Endothelial cell of umbilical vein (primary cell): ENCODE data around the gene OTOGL. TPM values are rescaled to one million over a fixed set of nuclear protein-coding genes. Genes with fewer than 3 reads are reported as not detected.
A peak's percentile ranks its signal among the peaks of the same experiment; 100 is the strongest.

Source experiments
- BruUV-seq: library from RNA; stranded (reverse); fragments of 400-500 nt; replicated peaks from 2 replicates; lab custom pipeline; 2021; lab: Mats Ljungman, UMichigan
- CTCF ChIA-PET: fragments of 300-600, 350-600 bp; sonication (Branson Sonifier 250); formaldehyde crosslinking; loops from one replicate; lab custom pipeline; 2021; ENCODE audit warnings: antibody characterized with exemption, inconsistent platforms; lab: Charles Lee
- POLR2A ChIA-PET: fragments of 300-600, 350-600 bp; sonication (Branson Sonifier 250); formaldehyde crosslinking; loops from one replicate; lab custom pipeline; 2021; ENCODE audit warnings: antibody characterized with exemption, inconsistent platforms; lab: Charles Lee
- DNase-seq: peaks from one replicate; pipeline ENCODE4 v3.0.0-alpha.2; 2011; ENCODE audit warnings: low read depth, low spot score
- FAIRE-seq: peaks from 2 replicates; lab custom pipeline; 2011; peaks lifted over from hg19 to GRCh38; lab: Jason Lieb, UNC
- H2AFZ ChIP-seq: 2 replicates; pipeline ENCODE4 v1.6.0; 2012; ENCODE audit warnings: low read depth, low read length, control low read depth, inconsistent platforms
- H3K27ac ChIP-seq: 2 replicates; pipeline ENCODE4 v1.5.1; 2011; ENCODE audit warnings: low read depth, mild to moderate bottlenecking, control low read depth, low read length, moderate library complexity; ENCODE audit not compliant: insufficient read depth
- H3K27me3 ChIP-seq, 2 experiments: 2 replicates each; pipeline versions ENCODE4 v1.6.0 to v1.6.1; 2011; ENCODE audit warnings: low read length in 2 of 2, mixed read lengths in 1 of 2; ENCODE audit not compliant: control insufficient read depth in 2 of 2, insufficient read depth in 2 of 2
- H3K36me3 ChIP-seq, 2 experiments: 2 replicates in 1 of 2; 3 replicates in 1 of 2; pipeline ENCODE4 v1.5.1; 2011; ENCODE audit warnings: low read length in 2 of 2, mild to moderate bottlenecking in 1 of 2, moderate library complexity in 1 of 2; ENCODE audit not compliant: control insufficient read depth in 2 of 2, insufficient read depth in 2 of 2; ENCODE audit errors: extremely low read depth in 1 of 2
- H3K4me1 ChIP-seq: 3 replicates; pipeline ENCODE4 v1.5.1; 2011; ENCODE audit warnings: mild to moderate bottlenecking, low read length; ENCODE audit not compliant: control insufficient read depth, insufficient read depth; ENCODE audit errors: extremely low read depth
- H3K4me2 ChIP-seq: 2 replicates; pipeline ENCODE4 v1.6.1; 2011; ENCODE audit warnings: low read length, control low read depth, mixed read lengths; ENCODE audit not compliant: insufficient read depth
- H3K4me3 ChIP-seq, 3 experiments: fragments of 200-600 bp in 1 of 3; sonication (generic), shearing (Covaris generic) in 1 of 3; replicated peaks in 1 of 3; 2 replicates each; pipeline ENCODE4 v1.5.1; 2011 to 2016; ENCODE audit warnings: control low read depth in 3 of 3, low read length in 3 of 3, mild to moderate bottlenecking in 2 of 3, inconsistent platforms in 1 of 3, low read depth in 1 of 3, moderate library complexity in 1 of 3; ENCODE audit not compliant: insufficient read depth in 1 of 3
- H3K79me2 ChIP-seq: 2 replicates; pipeline ENCODE4 v1.6.0; 2012; ENCODE audit warnings: low read length, inconsistent platforms; ENCODE audit not compliant: control insufficient read depth, insufficient read depth
- H3K9ac ChIP-seq: replicated peaks from 2 replicates; pipeline ENCODE3; 2011; ENCODE audit warnings: low read length, control low read depth; ENCODE audit not compliant: insufficient read depth; ENCODE audit errors: extremely low read depth
- H3K9me1 ChIP-seq: replicated peaks from 3 replicates; pipeline ENCODE4 v1.6.0; 2011; ENCODE audit warnings: mild to moderate bottlenecking, low read length; ENCODE audit not compliant: control insufficient read depth, insufficient read depth; ENCODE audit errors: extremely low read depth
- H3K9me3 ChIP-seq: replicated peaks from 2 replicates; pipeline ENCODE4 v1.5.1; 2012; ENCODE audit warnings: low read length, inconsistent platforms; ENCODE audit not compliant: control insufficient read depth, insufficient read depth
- H4K20me1 ChIP-seq: replicated peaks from 2 replicates; pipeline ENCODE3; 2011; ENCODE audit warnings: mild to moderate bottlenecking, low read length; ENCODE audit not compliant: control insufficient read depth, insufficient read depth; ENCODE audit errors: extremely low read depth
- EZH2 ChIP-seq: IDR thresholded peaks from 2 replicates; pipeline ENCODE4 v1.6.1; 2012; ENCODE audit warnings: borderline replicate concordance, low read depth, mild to moderate bottlenecking, moderate library complexity, low read length, inconsistent platforms; ENCODE audit not compliant: severe bottlenecking
- FOS ChIP-seq: IDR thresholded peaks from 2 replicates; pipeline ENCODE4 v1.6.1; 2011; ENCODE audit warnings: mild to moderate bottlenecking, low read length, moderate library complexity, borderline replicate concordance; ENCODE audit not compliant: insufficient read depth
- GATA2 ChIP-seq: IDR thresholded peaks from 2 replicates; pipeline ENCODE4 v1.7.0; 2011; ENCODE audit warnings: low read depth, mild to moderate bottlenecking, moderate library complexity, mixed read lengths, low read length; ENCODE audit not compliant: insufficient read length, insufficient read depth
- JUN ChIP-seq: IDR thresholded peaks from 2 replicates; pipeline ENCODE4 v1.6.1; 2011; ENCODE audit warnings: borderline replicate concordance, low read depth; ENCODE audit not compliant: insufficient read length, insufficient read depth
- MYC ChIP-seq: IDR thresholded peaks from one replicate; pipeline ENCODE4 v1.6.1; 2011; ENCODE audit warnings: mild to moderate bottlenecking, low read depth, low read length
- POLR2A ChIP-seq: IDR thresholded peaks from 2 replicates; pipeline ENCODE4 v1.6.1; 2012; ENCODE audit warnings: low read depth, mild to moderate bottlenecking, control low read depth, low read length
- POLR2AphosphoS5 ChIP-seq: IDR thresholded peaks from 2 replicates; pipeline ENCODE4 v1.6.1; 2012; ENCODE audit warnings: low read depth, mild to moderate bottlenecking, control low read depth, low read length, moderate library complexity; ENCODE audit not compliant: insufficient read depth
- dilution Hi-C: fragments of 300-500 bp; cut with MboI; formaldehyde crosslinking; loops from one replicate; pipeline ENCODE4 v1.15.0; 2019; ENCODE audit warnings: low sequenced_read_pairs; ENCODE audit not compliant: extremely low pct_ligation_motif_present
- intact Hi-C: fragments of 100-400 bp; cut with micrococcal nuclease; formaldehyde crosslinking; loops from one replicate; pipeline ENCODE4 v1.10.0; 2022
- polyA plus RNA-seq, 4 experiments: library from polyadenylated mRNA; depleted of rRNA in 3 of 4; stranded (reverse) in 3 of 4; unstranded in 1 of 4; fragments of >200 nt; gene quantifications; 2 replicates each; pipeline versions ENCODE4 v1.2.1 to v1.2.3, GENCODE V29; 2011 to 2012; ENCODE audit warnings: missing spikeins in 1 of 4
- total RNA-seq: library from RNA; stranded (reverse); gene quantifications from 2 replicates; pipeline ENCODE4 v1.2.3, GENCODE V29; 2021
- TF ChIP-seq, protein P1 (sequence below), 2 donors: IDR thresholded peaks; 1 replicate in 1 of 2; 2 replicates in 1 of 2; pipeline ENCODE4 v1.5.1; 2011; ENCODE audit warnings: low read length in 2 of 2, mild to moderate bottlenecking in 2 of 2, moderate library complexity in 2 of 2, control low read depth in 1 of 2, inconsistent platforms in 1 of 2, low read depth in 1 of 2; ENCODE audit not compliant: insufficient read depth in 1 of 2; ENCODE audit errors: extremely low read depth in 1 of 2
- TF ChIP-seq, protein P2 (sequence below): IDR thresholded peaks from 2 replicates; pipeline ENCODE4 v1.6.1; 2011; ENCODE audit not compliant: insufficient read depth, insufficient read length

Gene OTOGL
- total and polyA plus RNA-seq, 2 donors (not counting 3 experiments of a cell fraction or from before 2014, with no cell fraction given): 1.4 to 2.0 TPM

DNA sequence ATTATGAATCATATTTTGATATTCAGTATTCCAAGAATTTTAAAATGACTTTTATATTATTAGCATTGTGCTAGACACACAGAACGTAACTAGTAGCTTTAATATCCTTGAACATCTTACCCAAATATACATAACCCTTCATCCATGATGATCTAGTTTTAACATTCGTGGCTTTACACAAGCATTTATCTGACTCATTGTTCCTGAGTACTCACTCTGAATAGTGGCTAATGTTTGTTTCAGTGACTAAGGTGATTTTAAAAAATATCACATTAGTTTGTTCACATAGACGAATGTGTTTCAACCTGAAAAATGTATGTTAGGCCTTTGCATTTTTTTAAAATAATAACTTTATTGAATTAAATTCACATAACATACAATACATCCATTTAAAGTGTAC lies 264.7 kb downstream of the OTOGL start:
- Histone ChIP-seq H3K9ac (no peak overlapping the region), H3K27me3 (no peaks in the 10 kb centered on the region), H3K27ac (no peak overlapping the region), H3K79me2 (no peaks in the 10 kb centered on the region), H3K4me3 (no peak overlapping the region), H4K20me1 (no peaks in the 10 kb centered on the region), H3K36me3 (no peaks in the 10 kb centered on the region), H3K9me1 (no peaks in the 10 kb centered on the region), H3K9me3 (no peaks in the 10 kb centered on the region), H3K4me1 (no peaks in the 10 kb centered on the region), H3K4me2 (no peak overlapping the region), H2AFZ (no peak overlapping the region)
- dilution Hi-C loops: no loop called here
- ChIA-PET POLR2A (no interaction called here), CTCF (interaction anchor here (1.0 to 1.2 kb wide), 2 partner anchors 38 to 169 kb away, joined by 3 read pairs; no protein-coding TSS in a partner anchor)
- TF ChIP-seq FOS (peak; percentile 29), POLR2AphosphoS5 (no peak)
- FAIRE-seq: peak; percentile 38
- BruUV-seq: no TSS peak
- no peak for DNase-seq
- intact Hi-C loops: no loop called here

DNA sequence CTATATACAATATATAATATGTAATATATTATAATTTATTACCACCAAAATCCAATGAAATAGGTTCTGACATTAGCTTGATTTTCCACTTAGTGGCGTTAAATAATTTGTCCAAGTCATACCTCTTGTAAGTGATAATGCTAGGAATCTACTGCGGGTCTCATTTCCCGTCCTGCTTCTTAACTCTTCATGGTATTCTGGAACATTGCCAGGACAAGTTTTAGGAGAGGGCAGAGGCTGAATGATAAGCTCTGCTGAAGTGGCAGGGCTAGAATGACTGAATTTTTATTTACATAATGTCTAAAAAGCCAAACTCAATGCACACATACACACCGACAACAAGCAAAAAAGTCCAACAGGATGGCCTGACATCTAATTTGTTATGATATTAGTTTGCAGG lies 274.3 kb downstream of the OTOGL start:
- intact Hi-C loops (no loop called here), dilution Hi-C loops (no loop called here)
- TF ChIP-seq, protein P1, sequence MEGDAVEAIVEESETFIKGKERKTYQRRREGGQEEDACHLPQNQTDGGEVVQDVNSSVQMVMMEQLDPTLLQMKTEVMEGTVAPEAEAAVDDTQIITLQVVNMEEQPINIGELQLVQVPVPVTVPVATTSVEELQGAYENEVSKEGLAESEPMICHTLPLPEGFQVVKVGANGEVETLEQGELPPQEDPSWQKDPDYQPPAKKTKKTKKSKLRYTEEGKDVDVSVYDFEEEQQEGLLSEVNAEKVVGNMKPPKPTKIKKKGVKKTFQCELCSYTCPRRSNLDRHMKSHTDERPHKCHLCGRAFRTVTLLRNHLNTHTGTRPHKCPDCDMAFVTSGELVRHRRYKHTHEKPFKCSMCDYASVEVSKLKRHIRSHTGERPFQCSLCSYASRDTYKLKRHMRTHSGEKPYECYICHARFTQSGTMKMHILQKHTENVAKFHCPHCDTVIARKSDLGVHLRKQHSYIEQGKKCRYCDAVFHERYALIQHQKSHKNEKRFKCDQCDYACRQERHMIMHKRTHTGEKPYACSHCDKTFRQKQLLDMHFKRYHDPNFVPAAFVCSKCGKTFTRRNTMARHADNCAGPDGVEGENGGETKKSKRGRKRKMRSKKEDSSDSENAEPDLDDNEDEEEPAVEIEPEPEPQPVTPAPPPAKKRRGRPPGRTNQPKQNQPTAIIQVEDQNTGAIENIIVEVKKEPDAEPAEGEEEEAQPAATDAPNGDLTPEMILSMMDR (IDR thresholded peaks at IDR 0.05; ENCODE audit: extremely low read depth in 1 of 2, insufficient read depth in 1 of 2, low read depth in 1 of 2, low read length in 2 of 2): no peak
- TF ChIP-seq POLR2AphosphoS5: no peak
- TF ChIP-seq FOS: no peak
- no peak for TF ChIP-seq JUN
- TF ChIP-seq, protein P2, sequence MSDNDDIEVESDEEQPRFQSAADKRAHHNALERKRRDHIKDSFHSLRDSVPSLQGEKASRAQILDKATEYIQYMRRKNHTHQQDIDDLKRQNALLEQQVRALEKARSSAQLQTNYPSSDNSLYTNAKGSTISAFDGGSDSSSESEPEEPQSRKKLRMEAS: no peak
- no peak for TF ChIP-seq EZH2
- TF ChIP-seq MYC: no peak
- no peak for TF ChIP-seq POLR2A
- TF ChIP-seq GATA2: no peak
- H3K9me3 ChIP-seq: no peaks in the 10 kb centered on the region
- H3K9ac ChIP-seq: no peak overlapping the region
- H3K4me2 ChIP-seq: no peak overlapping the region
- CTCF ChIA-PET: interaction anchor here (1.0 kb wide), 1 partner anchor 178 kb away, joined by 3 read pairs; no protein-coding TSS in a partner anchor
- H3K79me2 ChIP-seq: no peaks in the 10 kb centered on the region
- FAIRE-seq (no peak), DNase-seq (no peak)
- no peaks in the 10 kb centered on the region for H3K36me3 ChIP-seq
- POLR2A ChIA-PET: no interaction called here
- no peak overlapping the region for H2AFZ ChIP-seq
- BruUV-seq: no TSS peak
- H3K4me1 ChIP-seq: no peaks in the 10 kb centered on the region
- H3K9me1 ChIP-seq: no peaks in the 10 kb centered on the region
- no peak overlapping the region for H3K4me3 ChIP-seq
- no peaks in the 10 kb centered on the region for H4K20me1 ChIP-seq
- H3K27me3 ChIP-seq: no peaks in the 10 kb centered on the region
- no peak overlapping the region for H3K27ac ChIP-seq
